ENCODE results near the gene DNAJC1. TPM values are rescaled to one million over a fixed set of nuclear protein-coding genes. Genes with fewer than 3 reads are reported as not detected.

Gene DNAJC1
- total and polyA plus RNA-seq, 2 donors (not counting 3 experiments of a cell fraction or from before 2014, with no cell fraction given): 11.2 to 19.7 TPM

GRCh38 chr10:21757185-21757901 lies 246.2 kb downstream of the DNAJC1 start:
- Histone ChIP-seq H3K9me1 (replicated peaks; ENCODE audit: control insufficient read depth, extremely low read depth, insufficient read depth, low read length) (no peaks in the 10 kb centered on the region), H3K27me3 (ENCODE audit: control insufficient read depth in 2 of 2, insufficient read depth in 2 of 2, low read length in 2 of 2) (no peaks in the 10 kb centered on the region), H3K4me3 (replicated peaks in 1 of 3; ENCODE audit: insufficient read depth in 1 of 3, low read depth in 1 of 3, low read length in 3 of 3) (no peak overlapping the region), H3K4me2 (ENCODE audit: insufficient read depth, low read length) (no peak overlapping the region), H3K27ac (ENCODE audit: insufficient read depth, low read depth, low read length) (no peak overlapping the region), H3K79me2 (ENCODE audit: control insufficient read depth, insufficient read depth, low read length) (no peaks in the 10 kb centered on the region), H3K9ac (replicated peaks; ENCODE audit: extremely low read depth, insufficient read depth, low read length) (no peak overlapping the region), H3K9me3 (replicated peaks; ENCODE audit: control insufficient read depth, insufficient read depth, low read length) (no peaks in the 10 kb centered on the region), H3K4me1 (ENCODE audit: control insufficient read depth, extremely low read depth, insufficient read depth, low read length) (no peaks in the 10 kb centered on the region), H3K36me3 (ENCODE audit: control insufficient read depth in 2 of 2, extremely low read depth in 1 of 2, insufficient read depth in 2 of 2, low read length in 2 of 2) (peaks cover 0 to 3% of the 10 kb centered on the region in 2 experiments), H2AFZ (ENCODE audit: low read depth, low read length) (no peak overlapping the region), H4K20me1 (replicated peaks; ENCODE audit: control insufficient read depth, extremely low read depth, insufficient read depth, low read length) (no peaks in the 10 kb centered on the region)
- intact Hi-C loops (cut with micrococcal nuclease): no loop called here
- POLR2A ChIA-PET: no interaction called here
- dilution Hi-C loops (cut with MboI; ENCODE audit: extremely low pct_ligation_motif_present, low sequenced_read_pairs): no loop called here
- BruUV-seq (replicated peaks): no TSS peak
- TF ChIP-seq EZH2 (IDR thresholded peaks at IDR 0.05; ENCODE audit: borderline replicate concordance, low read depth, low read length, severe bottlenecking) (no peak), POLR2AphosphoS5 (IDR thresholded peaks at IDR 0.05; ENCODE audit: insufficient read depth, low read depth, low read length) (no peak), GATA2 (IDR thresholded peaks at IDR 0.05; ENCODE audit: insufficient read depth, insufficient read length, low read depth, low read length) (no peak), FOS (IDR thresholded peaks at IDR 0.05; ENCODE audit: borderline replicate concordance, insufficient read depth, low read length) (no peak), POLR2A (IDR thresholded peaks at IDR 0.05; ENCODE audit: low read depth, low read length) (no peak)
- CTCF ChIA-PET: interaction anchor here (1.0 to 1.6 kb wide), 3 partner anchors 10 to 196 kb away, joined by 3 to 4 read pairs (median 3); no protein-coding TSS in a partner anchor
- no peak for DNase-seq (ENCODE audit: low read depth, low spot score)
- no peak for FAIRE-seq

DNA sequence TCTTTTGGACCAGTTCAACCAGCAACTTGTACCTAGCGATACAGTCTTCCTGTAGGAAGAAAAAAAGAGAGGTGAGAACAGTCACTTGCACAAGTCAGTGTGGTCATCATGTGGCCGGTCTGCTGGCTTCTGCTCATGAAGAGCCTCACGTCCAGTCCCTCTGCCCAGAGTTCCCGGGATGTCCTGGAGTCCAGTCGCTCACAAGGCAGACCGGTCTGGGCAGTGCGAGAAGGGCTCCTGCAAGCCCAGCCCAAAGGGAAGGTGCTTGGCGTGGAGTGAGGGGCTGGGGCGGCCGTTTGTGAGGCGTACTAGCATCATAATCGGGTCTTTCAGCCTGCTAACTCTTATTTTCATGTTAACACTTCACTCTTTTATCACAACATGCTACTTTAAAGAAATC lies 246.8 kb downstream of the DNAJC1 start:
- Histone ChIP-seq H3K4me3 (replicated peaks in 1 of 3; ENCODE audit: insufficient read depth in 1 of 3, low read depth in 1 of 3, low read length in 3 of 3) (no peak overlapping the region), H3K36me3 (ENCODE audit: control insufficient read depth in 2 of 2, extremely low read depth in 1 of 2, insufficient read depth in 2 of 2, low read length in 2 of 2) (peaks cover 0 to 3% of the 10 kb centered on the region in 2 experiments), H3K4me2 (ENCODE audit: insufficient read depth, low read length) (no peak overlapping the region), H3K9ac (replicated peaks; ENCODE audit: extremely low read depth, insufficient read depth, low read length) (no peak overlapping the region), H3K79me2 (ENCODE audit: control insufficient read depth, insufficient read depth, low read length) (no peaks in the 10 kb centered on the region), H3K27me3 (ENCODE audit: control insufficient read depth in 2 of 2, insufficient read depth in 2 of 2, low read length in 2 of 2) (no peaks in the 10 kb centered on the region), H3K9me3 (replicated peaks; ENCODE audit: control insufficient read depth, insufficient read depth, low read length) (no peaks in the 10 kb centered on the region), H3K4me1 (ENCODE audit: control insufficient read depth, extremely low read depth, insufficient read depth, low read length) (no peaks in the 10 kb centered on the region), H2AFZ (ENCODE audit: low read depth, low read length) (no peak overlapping the region), H3K27ac (ENCODE audit: insufficient read depth, low read depth, low read length) (no peak overlapping the region), H4K20me1 (replicated peaks; ENCODE audit: control insufficient read depth, extremely low read depth, insufficient read depth, low read length) (no peaks in the 10 kb centered on the region), H3K9me1 (replicated peaks; ENCODE audit: control insufficient read depth, extremely low read depth, insufficient read depth, low read length) (no peaks in the 10 kb centered on the region)
- intact Hi-C loops (cut with micrococcal nuclease) (no loop called here), dilution Hi-C loops (cut with MboI; ENCODE audit: extremely low pct_ligation_motif_present, low sequenced_read_pairs) (no loop called here)
- CTCF ChIA-PET: interaction anchor here (1.0 to 1.1 kb wide), 2 partner anchors 14 to 197 kb away, joined by 3 read pairs; no protein-coding TSS in a partner anchor
- TF ChIP-seq POLR2AphosphoS5 (IDR thresholded peaks at IDR 0.05; ENCODE audit: insufficient read depth, low read depth, low read length): no peak
- TF ChIP-seq GATA2 (IDR thresholded peaks at IDR 0.05; ENCODE audit: insufficient read depth, insufficient read length, low read depth, low read length): no peak
- TF ChIP-seq CTCF (IDR thresholded peaks at IDR 0.05; ENCODE audit: extremely low read depth in 1 of 2, insufficient read depth in 1 of 2, low read depth in 1 of 2, low read length in 2 of 2): no peak
- no peak for TF ChIP-seq MYC (IDR thresholded peaks at IDR 0.05; ENCODE audit: low read depth, low read length)
- no peak for TF ChIP-seq POLR2A (IDR thresholded peaks at IDR 0.05; ENCODE audit: low read depth, low read length)
- no peak for TF ChIP-seq MAX (IDR thresholded peaks at IDR 0.05; ENCODE audit: insufficient read depth, insufficient read length)
- no peak for TF ChIP-seq EZH2 (IDR thresholded peaks at IDR 0.05; ENCODE audit: borderline replicate concordance, low read depth, low read length, severe bottlenecking)
- no peak for TF ChIP-seq FOS (IDR thresholded peaks at IDR 0.05; ENCODE audit: borderline replicate concordance, insufficient read depth, low read length)
- TF ChIP-seq JUN (IDR thresholded peaks at IDR 0.05; ENCODE audit: borderline replicate concordance, insufficient read depth, insufficient read length, low read depth): no peak
- no peak for DNase-seq (ENCODE audit: low read depth, low spot score)
- no TSS peak for BruUV-seq (replicated peaks)
- POLR2A ChIA-PET: no interaction called here
- no peak for FAIRE-seq

Measured in endothelial cell of umbilical vein (primary cell).